Measurements from ENCODE around the gene DPP8. TPM values are rescaled to one million over a fixed set of nuclear protein-coding genes. Genes with fewer than 3 reads are reported as not detected.

DPP8 gene
- total and polyA plus RNA-seq, 2 experiments from 2014 or later, result 21.7 to 33.5 TPM

DNA sequence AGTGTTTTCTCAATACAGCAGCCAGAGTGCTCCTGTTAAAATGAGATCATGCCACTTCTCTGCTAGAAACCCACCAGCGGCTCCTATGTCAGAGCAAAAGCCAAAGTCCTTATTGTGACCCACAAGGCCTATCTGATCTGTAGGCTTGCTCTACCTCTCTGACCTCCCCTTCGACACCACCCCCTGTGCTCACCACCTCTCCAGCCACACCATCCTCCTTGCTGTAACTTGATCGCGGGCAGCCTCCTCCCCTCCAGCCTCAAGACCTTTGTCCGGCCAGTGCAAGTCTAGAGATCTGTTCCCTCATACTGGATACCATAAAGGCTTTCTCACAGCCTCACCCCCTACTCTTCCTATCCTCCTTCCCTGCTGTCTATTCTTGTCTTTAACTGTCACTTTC lies 92.8 kb downstream of the DPP8 start:
- no peak overlapping the region for H3K4me2 ChIP-seq
- Mint-ChIP-seq H3K4me3 (peak overlapping the region; percentile 14; the same call in 1 of the 3 replicates), H3K27me3 (ENCODE audit: insufficient read depth, low read depth, poor library complexity) (peaks cover 31% of the 10 kb centered on the region), H3K9me3 (peaks cover 2% of the 10 kb centered on the region; the same call in 1 of the 3 replicates), H3K4me1 (peaks cover 43% of the 10 kb centered on the region), H3K27ac (no peak overlapping the region), H3K36me3 (ENCODE audit: low read depth) (peaks cover 4% of the 10 kb centered on the region; the same call in 2 of the 3 replicates)
- no peak overlapping the region for H2AFZ ChIP-seq
- H3K79me2 ChIP-seq (replicated peaks; ENCODE audit: insufficient read depth), result peaks cover 6% of the 10 kb centered on the region; the same call in 1 of the 2 replicates
- H3K36me3 ChIP-seq (ENCODE audit: insufficient read depth), result no peaks in the 10 kb centered on the region
- no peaks in the 10 kb centered on the region for H4K20me1 ChIP-seq (replicated peaks; ENCODE audit: insufficient read depth)
- no peak overlapping the region for H3K27ac ChIP-seq (ENCODE audit: low read depth)
- DNase-seq (ENCODE audit: low spot score) (no peak), ATAC-seq (no peak)
- peaks cover 21% of the 10 kb centered on the region for H3F3A ChIP-seq (replicated peaks; ENCODE audit: low read depth)
- H3K27me3 ChIP-seq (ENCODE audit: insufficient read depth), result peaks cover 29% of the 10 kb centered on the region
- TF ChIP-seq EZH2phosphoT487 (IDR thresholded peaks at IDR 0.05; ENCODE audit: unreplicated experiment), result no peak
- TF ChIP-seq STAT1 (IDR thresholded peaks at IDR 0.05; ENCODE audit: unreplicated experiment), result no peak
- TF ChIP-seq, protein P1, sequence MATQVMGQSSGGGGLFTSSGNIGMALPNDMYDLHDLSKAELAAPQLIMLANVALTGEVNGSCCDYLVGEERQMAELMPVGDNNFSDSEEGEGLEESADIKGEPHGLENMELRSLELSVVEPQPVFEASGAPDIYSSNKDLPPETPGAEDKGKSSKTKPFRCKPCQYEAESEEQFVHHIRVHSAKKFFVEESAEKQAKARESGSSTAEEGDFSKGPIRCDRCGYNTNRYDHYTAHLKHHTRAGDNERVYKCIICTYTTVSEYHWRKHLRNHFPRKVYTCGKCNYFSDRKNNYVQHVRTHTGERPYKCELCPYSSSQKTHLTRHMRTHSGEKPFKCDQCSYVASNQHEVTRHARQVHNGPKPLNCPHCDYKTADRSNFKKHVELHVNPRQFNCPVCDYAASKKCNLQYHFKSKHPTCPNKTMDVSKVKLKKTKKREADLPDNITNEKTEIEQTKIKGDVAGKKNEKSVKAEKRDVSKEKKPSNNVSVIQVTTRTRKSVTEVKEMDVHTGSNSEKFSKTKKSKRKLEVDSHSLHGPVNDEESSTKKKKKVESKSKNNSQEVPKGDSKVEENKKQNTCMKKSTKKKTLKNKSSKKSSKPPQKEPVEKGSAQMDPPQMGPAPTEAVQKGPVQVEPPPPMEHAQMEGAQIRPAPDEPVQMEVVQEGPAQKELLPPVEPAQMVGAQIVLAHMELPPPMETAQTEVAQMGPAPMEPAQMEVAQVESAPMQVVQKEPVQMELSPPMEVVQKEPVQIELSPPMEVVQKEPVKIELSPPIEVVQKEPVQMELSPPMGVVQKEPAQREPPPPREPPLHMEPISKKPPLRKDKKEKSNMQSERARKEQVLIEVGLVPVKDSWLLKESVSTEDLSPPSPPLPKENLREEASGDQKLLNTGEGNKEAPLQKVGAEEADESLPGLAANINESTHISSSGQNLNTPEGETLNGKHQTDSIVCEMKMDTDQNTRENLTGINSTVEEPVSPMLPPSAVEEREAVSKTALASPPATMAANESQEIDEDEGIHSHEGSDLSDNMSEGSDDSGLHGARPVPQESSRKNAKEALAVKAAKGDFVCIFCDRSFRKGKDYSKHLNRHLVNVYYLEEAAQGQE (IDR thresholded peaks at IDR 0.05; ENCODE audit: unreplicated experiment), result no peak
- TF ChIP-seq JUNB (IDR thresholded peaks at IDR 0.05; ENCODE audit: unreplicated experiment), result no peak
- no peak for TF ChIP-seq NANOG (IDR thresholded peaks at IDR 0.05; ENCODE audit: borderline replicate concordance)
- no peak for TF ChIP-seq EZH2 (IDR thresholded peaks at IDR 0.05; ENCODE audit: low read depth, unreplicated experiment)
- TF ChIP-seq, protein P2, sequence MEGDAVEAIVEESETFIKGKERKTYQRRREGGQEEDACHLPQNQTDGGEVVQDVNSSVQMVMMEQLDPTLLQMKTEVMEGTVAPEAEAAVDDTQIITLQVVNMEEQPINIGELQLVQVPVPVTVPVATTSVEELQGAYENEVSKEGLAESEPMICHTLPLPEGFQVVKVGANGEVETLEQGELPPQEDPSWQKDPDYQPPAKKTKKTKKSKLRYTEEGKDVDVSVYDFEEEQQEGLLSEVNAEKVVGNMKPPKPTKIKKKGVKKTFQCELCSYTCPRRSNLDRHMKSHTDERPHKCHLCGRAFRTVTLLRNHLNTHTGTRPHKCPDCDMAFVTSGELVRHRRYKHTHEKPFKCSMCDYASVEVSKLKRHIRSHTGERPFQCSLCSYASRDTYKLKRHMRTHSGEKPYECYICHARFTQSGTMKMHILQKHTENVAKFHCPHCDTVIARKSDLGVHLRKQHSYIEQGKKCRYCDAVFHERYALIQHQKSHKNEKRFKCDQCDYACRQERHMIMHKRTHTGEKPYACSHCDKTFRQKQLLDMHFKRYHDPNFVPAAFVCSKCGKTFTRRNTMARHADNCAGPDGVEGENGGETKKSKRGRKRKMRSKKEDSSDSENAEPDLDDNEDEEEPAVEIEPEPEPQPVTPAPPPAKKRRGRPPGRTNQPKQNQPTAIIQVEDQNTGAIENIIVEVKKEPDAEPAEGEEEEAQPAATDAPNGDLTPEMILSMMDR (conservative IDR thresholded peaks at IDR 0.05; ENCODE audit: low read depth in 2 of 2), result no peak
- TF ChIP-seq, protein P3, sequence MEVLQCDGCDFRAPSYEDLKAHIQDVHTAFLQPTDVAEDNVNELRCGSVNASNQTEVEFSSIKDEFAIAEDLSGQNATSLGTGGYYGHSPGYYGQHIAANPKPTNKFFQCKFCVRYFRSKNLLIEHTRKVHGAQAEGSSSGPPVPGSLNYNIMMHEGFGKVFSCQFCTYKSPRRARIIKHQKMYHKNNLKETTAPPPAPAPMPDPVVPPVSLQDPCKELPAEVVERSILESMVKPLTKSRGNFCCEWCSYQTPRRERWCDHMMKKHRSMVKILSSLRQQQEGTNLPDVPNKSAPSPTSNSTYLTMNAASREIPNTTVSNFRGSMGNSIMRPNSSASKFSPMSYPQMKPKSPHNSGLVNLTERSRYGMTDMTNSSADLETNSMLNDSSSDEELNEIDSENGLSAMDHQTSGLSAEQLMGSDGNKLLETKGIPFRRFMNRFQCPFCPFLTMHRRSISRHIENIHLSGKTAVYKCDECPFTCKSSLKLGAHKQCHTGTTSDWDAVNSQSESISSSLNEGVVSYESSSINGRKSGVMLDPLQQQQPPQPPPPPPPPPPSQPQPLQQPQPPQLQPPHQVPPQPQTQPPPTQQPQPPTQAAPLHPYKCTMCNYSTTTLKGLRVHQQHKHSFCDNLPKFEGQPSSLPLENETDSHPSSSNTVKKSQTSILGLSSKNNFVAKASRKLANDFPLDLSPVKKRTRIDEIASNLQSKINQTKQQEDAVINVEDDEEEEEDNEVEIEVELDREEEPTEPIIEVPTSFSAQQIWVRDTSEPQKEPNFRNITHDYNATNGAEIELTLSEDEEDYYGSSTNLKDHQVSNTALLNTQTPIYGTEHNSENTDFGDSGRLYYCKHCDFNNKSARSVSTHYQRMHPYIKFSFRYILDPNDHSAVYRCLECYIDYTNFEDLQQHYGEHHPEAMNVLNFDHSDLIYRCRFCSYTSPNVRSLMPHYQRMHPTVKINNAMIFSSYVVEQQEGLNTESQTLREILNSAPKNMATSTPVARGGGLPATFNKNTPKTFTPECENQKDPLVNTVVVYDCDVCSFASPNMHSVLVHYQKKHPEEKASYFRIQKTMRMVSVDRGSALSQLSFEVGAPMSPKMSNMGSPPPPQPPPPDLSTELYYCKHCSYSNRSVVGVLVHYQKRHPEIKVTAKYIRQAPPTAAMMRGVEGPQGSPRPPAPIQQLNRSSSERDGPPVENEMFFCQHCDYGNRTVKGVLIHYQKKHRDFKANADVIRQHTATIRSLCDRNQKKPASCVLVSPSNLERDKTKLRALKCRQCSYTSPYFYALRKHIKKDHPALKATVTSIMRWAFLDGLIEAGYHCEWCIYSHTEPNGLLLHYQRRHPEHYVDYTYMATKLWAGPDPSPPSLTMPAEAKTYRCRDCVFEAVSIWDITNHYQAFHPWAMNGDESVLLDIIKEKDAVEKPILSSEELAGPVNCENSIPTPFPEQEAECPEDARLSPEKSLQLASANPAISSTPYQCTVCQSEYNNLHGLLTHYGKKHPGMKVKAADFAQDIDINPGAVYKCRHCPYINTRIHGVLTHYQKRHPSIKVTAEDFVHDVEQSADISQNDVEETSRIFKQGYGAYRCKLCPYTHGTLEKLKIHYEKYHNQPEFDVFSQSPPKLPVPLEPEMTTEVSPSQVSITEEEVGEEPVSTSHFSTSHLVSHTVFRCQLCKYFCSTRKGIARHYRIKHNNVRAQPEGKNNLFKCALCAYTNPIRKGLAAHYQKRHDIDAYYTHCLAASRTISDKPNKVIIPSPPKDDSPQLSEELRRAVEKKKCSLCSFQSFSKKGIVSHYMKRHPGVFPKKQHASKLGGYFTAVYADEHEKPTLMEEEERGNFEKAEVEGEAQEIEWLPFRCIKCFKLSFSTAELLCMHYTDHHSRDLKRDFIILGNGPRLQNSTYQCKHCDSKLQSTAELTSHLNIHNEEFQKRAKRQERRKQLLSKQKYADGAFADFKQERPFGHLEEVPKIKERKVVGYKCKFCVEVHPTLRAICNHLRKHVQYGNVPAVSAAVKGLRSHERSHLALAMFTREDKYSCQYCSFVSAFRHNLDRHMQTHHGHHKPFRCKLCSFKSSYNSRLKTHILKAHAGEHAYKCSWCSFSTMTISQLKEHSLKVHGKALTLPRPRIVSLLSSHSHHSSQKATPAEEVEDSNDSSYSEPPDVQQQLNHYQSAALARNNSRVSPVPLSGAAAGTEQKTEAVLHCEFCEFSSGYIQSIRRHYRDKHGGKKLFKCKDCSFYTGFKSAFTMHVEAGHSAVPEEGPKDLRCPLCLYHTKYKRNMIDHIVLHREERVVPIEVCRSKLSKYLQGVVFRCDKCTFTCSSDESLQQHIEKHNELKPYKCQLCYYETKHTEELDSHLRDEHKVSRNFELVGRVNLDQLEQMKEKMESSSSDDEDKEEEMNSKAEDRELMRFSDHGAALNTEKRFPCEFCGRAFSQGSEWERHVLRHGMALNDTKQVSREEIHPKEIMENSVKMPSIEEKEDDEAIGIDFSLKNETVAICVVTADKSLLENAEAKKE (CRISPR knock-in tag; IDR thresholded peaks at IDR 0.05), result no peak
- H3K4me3 ChIP-seq, result no peak overlapping the region
- H3K4me1 ChIP-seq (ENCODE audit: insufficient read depth), result peaks cover 20% of the 10 kb centered on the region
- H3K9me2 ChIP-seq (ENCODE audit: insufficient read depth), result no peaks in the 10 kb centered on the region
